NCI-H128 (cell line): ENCODE data around the gene OR8I2.
"Not testable (repeated sequence)": the region's sequence is repeated elsewhere in the genome, so short reads cannot be mapped to it uniquely, and the experiment has no call there.

Experiments
- DNase-seq: peaks from one replicate; lab custom pipeline; 2025; ENCODE audit not compliant: unreplicated experiment; lab: John Stamatoyannopoulos, UW

Gene OR8I2

DNA sequence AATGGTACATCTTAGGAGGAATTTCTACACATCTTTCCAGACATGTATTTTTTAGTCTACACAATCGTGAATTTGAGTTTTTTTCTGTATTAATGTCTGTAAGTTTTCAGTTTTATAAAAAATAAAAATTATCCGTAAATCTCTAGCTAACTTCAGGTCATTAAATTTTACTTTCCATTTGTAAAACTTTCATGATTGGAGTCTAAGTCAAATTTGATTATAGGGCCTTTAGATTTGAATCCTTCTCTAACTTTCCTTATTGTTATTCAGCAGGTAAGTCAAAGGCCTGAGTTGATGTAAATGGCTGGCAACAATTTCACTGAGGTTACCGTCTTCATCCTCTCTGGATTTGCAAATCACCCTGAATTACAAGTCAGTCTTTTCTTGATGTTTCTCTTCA lies at the start of gene OR8I2:
Gene OR8I2 (plus strand): TSS at position 301 of the 400 bp plus-strand sequence. CDS start 0 bp downstream, at position 301.
- DNase-seq = no peak

DNA sequence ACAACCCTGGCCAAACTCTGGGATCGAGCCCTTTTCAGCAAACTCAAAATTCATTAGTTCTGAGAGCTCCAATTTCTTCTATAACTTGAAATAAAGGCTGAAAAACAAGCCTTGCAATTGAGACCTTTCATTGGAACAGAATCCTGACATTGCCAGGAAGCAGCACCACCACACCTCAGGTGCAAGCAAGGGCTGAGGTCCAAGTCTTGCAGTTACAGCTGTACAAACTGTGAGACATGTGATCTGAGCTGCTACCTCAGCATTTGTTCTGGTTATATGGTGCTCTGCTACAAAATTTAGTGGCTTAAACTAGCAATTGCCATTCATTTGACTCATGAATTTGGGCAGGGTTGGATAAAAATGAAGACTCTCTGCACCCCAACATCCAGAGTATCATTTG lies 47.6 kb upstream of the OR8I2 start:
- no peak for DNase-seq

DNA sequence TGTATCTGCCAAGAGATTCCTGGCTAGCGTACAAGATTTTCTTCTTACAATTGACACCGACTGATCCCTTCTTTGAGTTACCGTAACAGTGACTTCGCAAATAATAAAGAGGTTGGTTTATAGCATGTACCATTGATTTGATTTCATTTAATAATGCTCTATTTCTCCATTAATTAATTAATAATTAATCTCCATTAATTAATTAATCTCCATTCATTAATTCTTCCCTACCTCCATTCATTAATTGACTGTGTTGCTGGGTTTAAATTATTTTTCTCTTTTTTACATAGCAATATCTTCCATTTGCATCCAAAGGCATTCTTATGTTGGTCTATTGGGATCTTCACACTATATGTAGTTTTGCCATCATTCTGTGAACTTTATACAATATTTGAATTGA lies 44.6 kb upstream of the OR8I2 start:
- no peak for DNase-seq

DNA sequence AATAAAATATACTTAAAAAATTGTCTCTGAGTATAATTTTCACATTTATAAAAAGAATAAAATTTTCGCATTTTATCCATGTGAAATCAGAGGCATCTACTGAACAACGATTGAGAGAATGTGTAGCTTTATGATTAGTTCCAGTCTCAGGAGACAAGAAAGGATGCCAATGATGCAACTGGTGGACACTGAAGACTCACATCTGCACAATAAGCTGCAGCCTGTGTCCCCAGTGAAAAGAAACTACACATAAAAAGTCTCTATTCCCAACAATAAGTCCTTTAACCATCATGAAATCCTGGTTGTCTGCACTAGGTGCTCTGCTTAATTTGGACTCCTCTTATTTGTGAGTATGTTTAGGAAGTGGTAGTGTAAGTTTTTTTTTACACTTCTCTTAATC lies 43.6 kb upstream of the OR8I2 start:
- no peak for DNase-seq

DNA sequence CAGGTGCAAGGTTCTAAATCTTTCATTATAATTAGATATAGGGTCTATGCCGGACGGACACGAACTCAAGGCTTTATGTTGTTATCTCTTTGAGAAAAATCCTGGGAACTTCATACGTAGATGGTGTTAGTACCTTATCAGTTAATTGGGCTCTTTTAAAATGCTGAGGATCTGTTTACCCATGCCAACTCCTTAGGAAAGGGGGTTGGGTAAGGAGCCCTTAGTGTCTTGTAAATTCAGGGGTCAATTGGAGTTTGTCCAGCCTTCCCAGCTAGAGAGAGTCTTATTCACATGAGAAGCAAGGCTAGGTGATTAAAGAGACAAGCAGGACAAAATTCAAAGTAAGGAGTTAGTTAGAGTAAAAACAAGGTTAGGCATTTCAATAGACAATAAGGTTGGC lies 36.7 kb upstream of the OR8I2 start:
- DNase-seq = not testable (repeated sequence)

DNA sequence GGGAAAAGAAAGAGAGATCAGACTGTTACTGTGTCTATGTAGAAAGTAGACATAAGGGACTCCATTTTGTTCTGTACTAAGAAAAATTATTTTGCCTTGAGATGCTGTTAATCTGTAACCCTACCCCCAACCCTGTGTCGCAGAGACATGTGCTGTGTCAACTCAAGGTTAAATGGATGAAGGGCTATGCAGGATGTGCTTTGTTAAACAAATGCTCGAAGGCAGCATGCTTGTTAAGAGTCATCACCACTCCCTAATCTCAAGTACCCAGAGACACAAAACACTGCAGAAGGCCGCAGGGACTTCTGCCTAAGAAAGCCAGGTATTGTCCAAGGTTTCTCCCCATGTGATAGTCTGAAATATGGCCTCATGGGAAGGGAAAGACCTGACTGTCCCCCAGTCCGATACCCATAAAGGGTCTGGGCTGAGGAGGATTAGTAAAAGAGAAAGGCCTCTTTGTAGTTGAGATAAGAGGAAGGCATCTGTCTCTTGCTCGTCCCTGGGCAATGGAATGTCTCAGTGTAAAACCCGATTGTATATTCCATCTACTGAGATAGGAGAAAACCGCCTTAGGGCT lies 35.4 kb upstream of the OR8I2 start:
- not testable (repeated sequence) for DNase-seq

DNA sequence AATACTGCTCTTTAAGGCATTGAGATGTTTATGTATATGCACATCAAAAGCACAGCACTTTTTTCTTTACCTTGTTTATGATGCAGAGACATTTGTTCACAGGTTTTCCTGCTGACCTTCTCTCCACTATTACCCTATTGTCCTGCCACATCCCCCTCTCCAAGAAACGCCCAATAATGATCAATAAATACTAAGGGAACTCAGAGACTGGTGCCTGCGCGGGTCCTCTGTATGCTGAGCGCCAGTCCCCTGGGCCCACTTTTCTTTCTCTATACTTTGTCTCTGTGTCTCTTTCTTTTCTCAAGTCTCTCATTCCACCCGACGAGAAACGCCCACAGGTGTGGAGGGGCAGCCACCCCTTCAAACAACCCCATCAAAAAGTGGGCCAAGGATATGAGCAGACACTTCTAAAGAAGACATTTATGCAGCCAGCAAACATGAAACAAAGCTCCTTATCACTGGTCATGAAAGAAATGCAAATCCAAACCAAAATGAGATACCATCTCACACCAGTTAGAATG lies 34.8 kb upstream of the OR8I2 start:
- not testable (repeated sequence) for DNase-seq

DNA sequence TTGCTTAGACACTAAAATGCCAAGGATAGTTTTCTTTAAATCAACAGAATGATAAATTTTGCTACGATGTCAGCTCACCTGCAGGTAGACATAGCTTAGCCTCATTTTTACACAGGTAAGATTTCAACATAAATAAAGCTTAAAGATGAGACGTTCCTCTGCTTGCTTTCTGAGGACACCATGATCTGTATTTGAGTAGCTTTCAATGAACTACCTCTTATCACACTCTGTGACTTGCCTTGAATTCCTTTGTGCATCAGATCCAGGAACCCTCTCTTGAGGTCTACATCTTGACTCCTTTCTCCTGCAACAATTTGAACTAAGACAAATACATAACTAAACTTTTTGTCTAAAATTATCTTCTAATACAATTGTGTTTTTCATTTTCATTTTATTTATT lies 26.1 kb upstream of the OR8I2 start:
- no peak for DNase-seq

DNA sequence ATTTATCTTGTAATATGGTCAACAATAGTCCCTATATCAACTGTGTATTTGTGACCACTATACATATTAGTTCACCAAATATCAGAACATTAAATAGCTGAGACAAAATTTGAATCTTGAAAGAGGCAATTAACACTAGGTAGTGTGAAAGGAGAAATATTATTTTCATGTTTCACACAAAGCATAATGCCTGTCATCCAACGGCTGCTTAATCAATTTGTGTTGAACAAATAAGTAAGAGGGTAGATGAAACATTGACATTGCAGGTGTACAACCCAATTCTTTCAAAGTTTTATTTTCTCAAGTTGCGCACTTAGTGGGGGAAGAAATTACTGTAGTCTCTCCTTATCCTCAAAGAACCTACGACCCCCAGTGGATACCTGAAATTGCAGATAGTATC lies 3.4 kb upstream of the OR8I2 start:
- DNase-seq = no peak

DNA sequence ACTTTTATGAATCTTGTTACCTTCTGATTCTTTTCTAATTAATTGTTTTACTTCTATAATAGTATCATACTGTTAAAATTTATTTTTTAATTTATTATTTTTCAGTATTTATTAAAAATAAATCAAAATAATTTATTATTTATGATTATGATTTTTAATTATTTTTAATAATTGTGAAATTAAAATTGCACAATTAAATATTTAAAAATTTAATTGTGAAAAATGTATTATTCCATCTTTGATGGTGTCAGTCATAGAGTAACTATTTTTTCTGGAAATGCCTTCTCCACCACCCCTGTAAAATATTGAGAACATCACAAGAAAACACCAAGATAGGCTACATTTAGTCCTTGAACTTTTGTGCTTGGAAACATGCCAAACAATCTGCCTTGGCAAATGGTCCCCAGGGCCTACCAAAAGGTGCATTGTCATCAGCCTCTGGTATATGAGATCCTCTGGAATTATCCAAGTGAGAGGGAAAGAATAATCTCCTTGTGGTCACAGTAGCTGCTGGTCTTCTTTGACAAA lies 10.2 kb downstream of the OR8I2 start, which contains the start of gene OR8H2:
Gene OR8H2 (plus strand): TSS at position 478 of the 528 bp plus-strand sequence. CDS start 1,356 bp downstream, outside the sequence.
- DNase-seq = no peak

DNA sequence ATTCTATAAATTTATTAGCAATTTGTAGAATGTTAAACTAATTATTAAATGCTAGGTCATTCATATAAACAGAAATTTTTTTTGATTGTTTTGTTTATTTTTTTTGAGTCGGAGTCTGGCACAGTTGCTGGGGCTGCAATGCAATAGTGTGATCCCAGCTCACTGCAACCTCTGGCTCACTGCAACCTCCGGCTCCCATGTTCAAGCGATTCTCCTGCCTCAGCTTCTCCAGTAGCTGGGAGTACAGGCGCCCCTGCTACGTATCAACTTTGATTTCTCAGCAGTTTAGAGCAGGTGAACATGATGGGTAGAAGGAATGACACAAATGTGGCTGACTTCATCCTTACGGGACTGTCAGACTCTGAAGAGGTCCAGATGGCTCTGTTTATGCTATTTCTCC lies 29.0 kb downstream of the OR8I2 start, which contains the start of gene OR8H3:
Gene OR8H3 (plus strand): TSS at position 301 of the 400 bp plus-strand sequence. CDS start 0 bp downstream, at position 301.
- DNase-seq = no peak

DNA sequence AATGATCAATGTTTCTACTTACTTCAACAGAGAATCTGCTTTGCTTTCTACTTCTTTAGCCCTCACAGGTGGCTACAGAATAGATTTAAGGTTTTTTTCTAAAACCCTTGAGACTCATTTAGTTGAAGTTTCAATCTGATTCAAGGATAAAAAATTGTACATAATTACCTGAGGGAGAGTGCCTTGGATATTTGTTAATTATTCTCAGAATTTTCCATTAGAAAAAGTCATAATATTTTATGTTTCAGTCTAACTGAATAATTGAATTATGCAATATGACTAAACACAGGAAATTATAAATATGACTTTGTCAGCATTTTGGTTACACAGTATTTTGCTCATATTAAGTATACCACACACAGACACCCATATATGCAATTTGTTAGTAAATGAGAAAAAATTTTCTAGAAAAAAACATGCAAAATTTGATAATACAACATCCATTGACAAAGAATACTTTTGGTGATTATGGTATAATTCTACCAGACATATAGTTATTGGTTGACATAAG lies 47.1 kb downstream of the OR8I2 start, which contains the start of gene OR8J3:
Gene OR8J3 (minus strand): TSS at position 51 of the 511 bp plus-strand sequence. CDS start 2,483 bp downstream, outside the sequence.
- no peak for DNase-seq

DNA sequence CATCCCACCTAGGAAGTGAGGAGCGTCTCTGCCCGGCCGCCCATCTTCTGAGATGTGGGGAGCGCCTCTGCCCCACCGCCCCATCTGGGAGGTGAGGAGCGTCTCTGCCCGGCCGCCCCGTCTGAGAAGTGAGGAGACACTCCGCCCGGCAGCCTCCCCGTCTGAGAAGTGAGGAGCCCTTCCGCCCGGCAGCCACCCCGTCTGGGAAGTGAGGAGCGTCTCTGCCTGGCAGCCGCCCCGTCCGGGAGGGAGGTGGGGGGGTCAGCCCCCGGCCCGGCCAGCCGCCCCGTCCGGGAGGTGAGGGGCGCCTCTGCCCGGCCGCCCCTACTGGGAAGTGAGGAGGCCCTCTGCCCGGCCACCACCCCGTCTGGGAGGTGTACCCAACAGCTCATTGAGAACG lies 50.6 kb downstream of the OR8I2 start:
- DNase-seq = not testable (repeated sequence)
